Measurements from ENCODE around the gene MSMB. TPM values are rescaled to one million over a fixed set of nuclear protein-coding genes. Genes with fewer than 3 reads are reported as not detected.
"Not testable (repeated sequence)": the region's sequence is repeated elsewhere in the genome, so short reads cannot be mapped to it uniquely, and the experiment has no call there.

Gene MSMB
- polyA plus RNA-seq, 1 donor (not counting 4 experiments of a cell fraction or from before 2014, with no cell fraction given) = not detected

DNA sequence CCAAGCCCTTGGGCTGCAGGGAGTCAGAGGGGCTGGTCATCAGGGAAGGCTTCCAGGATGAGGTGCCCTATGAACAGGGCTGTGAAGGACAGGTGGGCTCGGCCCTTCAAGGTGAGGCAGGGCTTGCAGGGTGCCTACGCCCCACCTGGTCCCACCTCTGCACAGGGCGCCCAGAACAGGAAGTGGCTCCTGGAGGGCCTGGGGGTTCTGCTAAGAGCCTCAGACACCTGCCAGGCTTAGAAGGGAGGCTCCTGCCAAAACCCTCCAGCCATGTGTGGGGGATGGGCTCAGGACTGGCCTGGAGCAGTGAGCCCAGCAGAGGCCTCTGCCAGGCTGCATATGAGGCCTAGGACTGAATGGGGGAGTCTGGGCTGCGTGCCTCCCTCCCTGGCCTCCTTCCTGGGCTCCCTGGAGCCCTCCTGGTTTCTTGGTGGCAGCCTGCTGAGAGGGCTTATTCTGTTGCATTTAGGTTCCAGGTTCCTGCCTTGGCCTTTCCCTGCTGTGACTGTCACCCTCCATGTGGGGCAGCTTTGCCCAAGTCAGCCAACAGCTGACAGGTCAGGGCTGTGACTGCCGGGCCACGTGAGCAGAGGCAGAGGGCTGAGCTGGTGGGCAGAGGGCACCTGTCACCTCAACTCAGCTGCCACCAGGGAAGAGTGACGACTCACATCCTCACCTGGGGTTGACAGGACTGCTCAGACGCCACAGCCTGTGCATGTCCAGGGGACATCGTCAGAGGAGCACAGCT lies 45.2 kb upstream of the MSMB start:
- dilution Hi-C loops (cut with MboI; ENCODE audit: extremely low pct_ligation_motif_present, low sequenced_read_pairs) = no loop called here
- Histone ChIP-seq H3K79me2 (ENCODE audit: control insufficient read depth, insufficient read depth, low read length) (no peaks in the 10 kb centered on the region), H3K4me3 (ENCODE audit: control insufficient read depth in 2 of 3, extremely low read depth in 1 of 3, insufficient read depth in 2 of 3, low read depth in 1 of 3, low read length in 3 of 3) (no peak overlapping the region), H3K4me1 (ENCODE audit: control insufficient read depth, extremely low read depth, insufficient read depth, low read length) (no peaks in the 10 kb centered on the region), H3K4me2 (ENCODE audit: control insufficient read depth, extremely low read depth, insufficient read depth, low read depth, low read length) (no peak overlapping the region), H4K20me1 (ENCODE audit: control insufficient read depth, extremely low read depth, insufficient read depth, low read length) (no peaks in the 10 kb centered on the region), H3K27me3 (ENCODE audit: control insufficient read depth, extremely low read depth, insufficient read depth, low read length) (no peaks in the 10 kb centered on the region), H2AFZ (ENCODE audit: control insufficient read depth, low read length) (no peak overlapping the region), H3K36me3 (ENCODE audit: control insufficient read depth in 2 of 2, extremely low read depth in 1 of 2, insufficient read depth in 2 of 2, low read length in 2 of 2) (no peaks in the 10 kb centered on the region), H3K9ac (ENCODE audit: control insufficient read depth, extremely low read depth, insufficient read depth, low read length) (no peak overlapping the region), H3K9me3 (ENCODE audit: control insufficient read depth, low read depth, low read length) (no peaks in the 10 kb centered on the region), H3K27ac (ENCODE audit: control insufficient read depth, insufficient read depth, low read length) (no peak overlapping the region), H3K9me1 (ENCODE audit: control insufficient read depth, extremely low read depth, insufficient read depth, low read length) (no peaks in the 10 kb centered on the region)
- TF ChIP-seq, protein P1, sequence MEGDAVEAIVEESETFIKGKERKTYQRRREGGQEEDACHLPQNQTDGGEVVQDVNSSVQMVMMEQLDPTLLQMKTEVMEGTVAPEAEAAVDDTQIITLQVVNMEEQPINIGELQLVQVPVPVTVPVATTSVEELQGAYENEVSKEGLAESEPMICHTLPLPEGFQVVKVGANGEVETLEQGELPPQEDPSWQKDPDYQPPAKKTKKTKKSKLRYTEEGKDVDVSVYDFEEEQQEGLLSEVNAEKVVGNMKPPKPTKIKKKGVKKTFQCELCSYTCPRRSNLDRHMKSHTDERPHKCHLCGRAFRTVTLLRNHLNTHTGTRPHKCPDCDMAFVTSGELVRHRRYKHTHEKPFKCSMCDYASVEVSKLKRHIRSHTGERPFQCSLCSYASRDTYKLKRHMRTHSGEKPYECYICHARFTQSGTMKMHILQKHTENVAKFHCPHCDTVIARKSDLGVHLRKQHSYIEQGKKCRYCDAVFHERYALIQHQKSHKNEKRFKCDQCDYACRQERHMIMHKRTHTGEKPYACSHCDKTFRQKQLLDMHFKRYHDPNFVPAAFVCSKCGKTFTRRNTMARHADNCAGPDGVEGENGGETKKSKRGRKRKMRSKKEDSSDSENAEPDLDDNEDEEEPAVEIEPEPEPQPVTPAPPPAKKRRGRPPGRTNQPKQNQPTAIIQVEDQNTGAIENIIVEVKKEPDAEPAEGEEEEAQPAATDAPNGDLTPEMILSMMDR (optimal IDR thresholded peaks at IDR 0.05 in 1 of 3, IDR thresholded peaks at IDR 0.05 in 1 of 3, conservative IDR thresholded peaks at IDR 0.05 in 1 of 3; ENCODE audit: extremely low read depth in 1 of 3, insufficient read depth in 2 of 3, low read length in 3 of 3) = no peak
- TF ChIP-seq EZH2 (IDR thresholded peaks at IDR 0.05; ENCODE audit: low read length) = no peak
- FAIRE-seq = no peak
- no peak for DNase-seq (ENCODE audit: low read depth, low spot score)

DNA sequence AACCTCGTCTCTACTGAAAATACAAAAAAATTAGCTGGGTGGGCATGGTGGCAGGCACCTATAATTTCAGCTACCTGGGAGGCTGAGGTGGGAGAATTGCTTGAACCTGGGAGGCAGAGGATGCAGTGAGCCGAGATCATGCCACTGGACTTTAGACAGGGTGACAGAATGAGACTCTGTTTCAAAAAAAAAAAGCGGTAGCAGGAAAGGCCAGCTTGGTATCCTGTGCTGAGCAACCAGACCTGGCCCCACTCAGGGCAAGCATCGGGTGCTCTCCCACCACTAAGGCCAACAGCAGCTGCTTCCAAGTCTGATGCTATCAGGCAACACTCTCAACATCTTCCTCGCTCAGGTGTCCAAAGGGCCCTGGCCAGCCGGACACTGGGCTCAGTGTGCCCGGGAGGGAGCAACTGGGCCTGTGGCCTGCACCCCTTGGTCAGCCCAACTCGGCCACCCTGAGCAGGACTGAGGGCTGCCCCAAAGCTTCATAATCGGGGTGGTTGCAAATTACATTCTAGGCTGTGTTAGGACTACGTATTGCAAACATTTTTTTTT lies 44.3 kb upstream of the MSMB start:
- no peak for FAIRE-seq
- dilution Hi-C loops (cut with MboI; ENCODE audit: extremely low pct_ligation_motif_present, low sequenced_read_pairs) = no loop called here
- no peaks in the 10 kb centered on the region for H3K4me1 ChIP-seq (ENCODE audit: control insufficient read depth, extremely low read depth, insufficient read depth, low read length)

DNA sequence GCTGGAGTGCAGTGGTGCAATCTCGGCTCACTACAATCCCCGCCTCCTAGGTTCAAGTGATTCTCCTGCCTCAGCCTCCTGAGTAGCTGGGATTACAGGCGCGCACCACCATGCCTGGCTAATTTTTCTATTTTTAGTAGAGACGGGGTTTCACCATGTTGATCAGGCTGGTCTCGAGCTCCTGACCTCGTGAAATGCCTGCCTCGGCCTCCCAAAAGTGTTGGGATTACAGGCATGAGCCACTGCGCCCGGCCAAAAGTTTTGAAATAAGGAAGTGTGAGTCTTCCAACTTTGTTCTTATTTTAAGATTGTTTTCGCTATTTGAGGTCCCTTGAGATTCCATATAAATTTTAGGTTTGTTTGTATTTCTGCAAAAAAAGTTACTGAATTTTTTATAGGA lies 41.3 kb upstream of the MSMB start:
- H3K79me2 ChIP-seq (ENCODE audit: control insufficient read depth, insufficient read depth, low read length); H3K27ac ChIP-seq (ENCODE audit: control insufficient read depth, insufficient read depth, low read length); H3K9me3 ChIP-seq (ENCODE audit: control insufficient read depth, low read depth, low read length); DNase-seq (ENCODE audit: low read depth, low spot score); H3K9me1 ChIP-seq (ENCODE audit: control insufficient read depth, extremely low read depth, insufficient read depth, low read length); H2AFZ ChIP-seq (ENCODE audit: control insufficient read depth, low read length); H3K4me2 ChIP-seq (ENCODE audit: control insufficient read depth, extremely low read depth, insufficient read depth, low read depth, low read length); H3K4me3 ChIP-seq (ENCODE audit: control insufficient read depth in 2 of 3, extremely low read depth in 1 of 3, insufficient read depth in 2 of 3, low read depth in 1 of 3, low read length in 3 of 3); H3K4me1 ChIP-seq (ENCODE audit: control insufficient read depth, extremely low read depth, insufficient read depth, low read length); H4K20me1 ChIP-seq (ENCODE audit: control insufficient read depth, extremely low read depth, insufficient read depth, low read length); H3K27me3 ChIP-seq (ENCODE audit: control insufficient read depth, extremely low read depth, insufficient read depth, low read length); H3K9ac ChIP-seq (ENCODE audit: control insufficient read depth, extremely low read depth, insufficient read depth, low read length); dilution Hi-C loops (cut with MboI; ENCODE audit: extremely low pct_ligation_motif_present, low sequenced_read_pairs); FAIRE-seq; H3K36me3 ChIP-seq (ENCODE audit: control insufficient read depth in 2 of 2, extremely low read depth in 1 of 2, insufficient read depth in 2 of 2, low read length in 2 of 2): not testable (repeated sequence)

More for the DNA sequence above, 44.3 kb upstream of the MSMB start:
- no peak for DNase-seq (ENCODE audit: low read depth, low spot score)
- H3K4me3 ChIP-seq (ENCODE audit: control insufficient read depth in 2 of 3, extremely low read depth in 1 of 3, insufficient read depth in 2 of 3, low read depth in 1 of 3, low read length in 3 of 3) = no peak overlapping the region
- no peaks in the 10 kb centered on the region for H3K9me1 ChIP-seq (ENCODE audit: control insufficient read depth, extremely low read depth, insufficient read depth, low read length)
- H3K9me3 ChIP-seq (ENCODE audit: control insufficient read depth, low read depth, low read length) = no peaks in the 10 kb centered on the region
- no peaks in the 10 kb centered on the region for H3K27me3 ChIP-seq (ENCODE audit: control insufficient read depth, extremely low read depth, insufficient read depth, low read length)
- no peak overlapping the region for H3K9ac ChIP-seq (ENCODE audit: control insufficient read depth, extremely low read depth, insufficient read depth, low read length)
- H3K36me3 ChIP-seq (ENCODE audit: control insufficient read depth in 2 of 2, extremely low read depth in 1 of 2, insufficient read depth in 2 of 2, low read length in 2 of 2) = no peaks in the 10 kb centered on the region
- no peaks in the 10 kb centered on the region for H4K20me1 ChIP-seq (ENCODE audit: control insufficient read depth, extremely low read depth, insufficient read depth, low read length)
- no peaks in the 10 kb centered on the region for H3K79me2 ChIP-seq (ENCODE audit: control insufficient read depth, insufficient read depth, low read length)
- H3K27ac ChIP-seq (ENCODE audit: control insufficient read depth, insufficient read depth, low read length) = no peak overlapping the region
- H2AFZ ChIP-seq (ENCODE audit: control insufficient read depth, low read length) = no peak overlapping the region
- TF ChIP-seq, protein P1 (optimal IDR thresholded peaks at IDR 0.05 in 1 of 3, IDR thresholded peaks at IDR 0.05 in 1 of 3, conservative IDR thresholded peaks at IDR 0.05 in 1 of 3; ENCODE audit: extremely low read depth in 1 of 3, insufficient read depth in 2 of 3, low read length in 3 of 3) = no peak
- no peak for TF ChIP-seq EZH2 (IDR thresholded peaks at IDR 0.05; ENCODE audit: low read length)
- no peak overlapping the region for H3K4me2 ChIP-seq (ENCODE audit: control insufficient read depth, extremely low read depth, insufficient read depth, low read depth, low read length)
